ENCODE results near the gene CDK16. TPM values are rescaled to one million over a fixed set of nuclear protein-coding genes. Genes with fewer than 3 reads are reported as not detected.

Gene CDK16
- total and polyA plus RNA-seq, 2 of the 4 experiments (the other 2 are of a cell fraction): 85.3 to 106 TPM

GRCh38 chrX:47230136-47230868 is 11.8 kb downstream of the CDK16 start:
- H3K9me1 ChIP-seq (ENCODE audit: insufficient read depth, low read length): peaks cover 3% of the 10 kb centered on the region; the same call in 1 of the 2 replicates
- H2AK5ac ChIP-seq (ENCODE audit: low read depth, low read length): no peak overlapping the region
- H3K79me1 ChIP-seq (ENCODE audit: low read depth in 1 of 2, low read length in 2 of 2): peaks cover 5 to 7% of the 10 kb centered on the region in 2 experiments; a peak in 2 of 4 replicates
- no peak overlapping the region for H3K4ac ChIP-seq (ENCODE audit: low read depth, low read length)
- no peak overlapping the region for H2BK5ac ChIP-seq (ENCODE audit: low read depth, low read length, poor library complexity, severe bottlenecking)
- no peak overlapping the region for H2BK15ac ChIP-seq (ENCODE audit: low read depth, low read length)
- no peak overlapping the region for H3K23ac ChIP-seq (ENCODE audit: low read depth, low read length)
- H4K8ac ChIP-seq (ENCODE audit: low read depth in 2 of 2, low read length in 2 of 2): no peak overlapping the region
- H3K27ac ChIP-seq (ENCODE audit: insufficient read depth, low read length): no peak overlapping the region
- H4K20me1 ChIP-seq (ENCODE audit: insufficient read depth, low read length): peaks cover 3% of the 10 kb centered on the region; the same call in 1 of the 2 replicates
- no peak overlapping the region for H4K91ac ChIP-seq (ENCODE audit: insufficient read depth, low read depth, low read length)
- TF ChIP-seq NFE2L2 (IDR thresholded peaks at IDR 0.05; ENCODE audit: low read depth, low read length) (no peak), MXI1 (IDR thresholded peaks at IDR 0.05; ENCODE audit: borderline replicate concordance, low read depth, low read length) (no peak), CTCF (conservative IDR thresholded peaks at IDR 0.05; ENCODE audit: low read depth, low read length) (no peak), MAZ (IDR thresholded peaks at IDR 0.05; ENCODE audit: borderline replicate concordance, low read depth, low read length) (no peak), FOS (IDR thresholded peaks at IDR 0.05; ENCODE audit: low read depth, low read length) (no peak), ELK1 (IDR thresholded peaks at IDR 0.05; ENCODE audit: borderline replicate concordance, low read depth, low read length) (no peak), MAFK (IDR thresholded peaks at IDR 0.05; ENCODE audit: low read depth, low read length) (no peak), SMC3 (IDR thresholded peaks at IDR 0.05; ENCODE audit: low read depth, low read length) (no peak), CEBPB (IDR thresholded peaks at IDR 0.05; ENCODE audit: low read depth, low read length) (no peak), RCOR1 (IDR thresholded peaks at IDR 0.05; ENCODE audit: insufficient replicate concordance, low read length) (no peak), RFX5 (IDR thresholded peaks at IDR 0.05; ENCODE audit: low read depth, low read length) (no peak), USF2 (IDR thresholded peaks at IDR 0.05; ENCODE audit: low read depth, low read length) (no peak)
- POLR2A ChIA-PET (ENCODE audit: unreplicated experiment): interaction anchor here (0.6 kb wide), 1 partner anchor 35 kb away, joined by 11 read pairs; no protein-coding TSS in a partner anchor
- no peak overlapping the region for H4K5ac ChIP-seq (ENCODE audit: low read depth, low read length)
- no peaks in the 10 kb centered on the region for H3K9me3 ChIP-seq (ENCODE audit: control insufficient read depth, insufficient read depth, low read length)
- no peak overlapping the region for H2BK120ac ChIP-seq (ENCODE audit: low read depth, low read length)
- in situ Hi-C loops (cut with MboI; ENCODE audit: low sequenced_read_pairs): no loop called here
- H2AK9ac ChIP-seq (replicated peaks; ENCODE audit: low read depth, low read length, poor library complexity): no peak overlapping the region
- ATAC-seq (ENCODE audit: low read depth) (no peak), DNase-seq (no peak)
- no peak overlapping the region for H3K4me3 ChIP-seq (ENCODE audit: insufficient read depth, low read depth, low read length)
- 0 out of 2 replicates have a peak, but pooled peaks cover 1% of the 10 kb centered on the region for H3K4me1 ChIP-seq (ENCODE audit: control insufficient read depth, insufficient read depth, low read length)
- H3K27me3 ChIP-seq (ENCODE audit: control insufficient read depth, insufficient read depth, low read length): peaks cover 10% of the 10 kb centered on the region; the same call in 1 of the 2 replicates
- intact Hi-C loops (cut with micrococcal nuclease): loop anchor here (5.0 kb wide), 1 partner anchor 152 kb away; no protein-coding TSS in a partner anchor
- no peak overlapping the region for H3K56ac ChIP-seq (ENCODE audit: extremely low read depth, insufficient read depth, low read length)
- peaks cover 30% of the 10 kb centered on the region for H3K36me3 ChIP-seq (ENCODE audit: control insufficient read depth, insufficient read depth, low read length)
- H2BK20ac ChIP-seq (ENCODE audit: low read depth, low read length): no peak overlapping the region
- no peak overlapping the region for H2AFZ ChIP-seq (replicated peaks; ENCODE audit: low read length, poor library complexity)
- H3K18ac ChIP-seq (ENCODE audit: low read depth, low read length): no peak overlapping the region
- no peak overlapping the region for H3K4me2 ChIP-seq (ENCODE audit: low read depth, low read length)
- BruUV-seq (replicated peaks): no TSS peak
- H3K9ac ChIP-seq (ENCODE audit: low read depth, low read length): no peak overlapping the region
- WGBS, 2 experiments (ENCODE audit: extremely low coverage in 2 of 2, insufficient read length in 1 of 2): 80% methylated on average over 1 of the region's 5 CpGs; no CpG with 5 or more reads in 1 of the 2 experiments
- no peak overlapping the region for H3K14ac ChIP-seq (replicated peaks; ENCODE audit: low read depth, low read length)
- CTCF ChIA-PET: no interaction called here
- dilution Hi-C loops (cut with HindIII; ENCODE audit: low sequenced_read_pairs, unreplicated experiment): no loop called here
